ENCODE data around the gene CCNG2. TPM values are rescaled to one million over a fixed set of nuclear protein-coding genes. Genes with fewer than 3 reads are reported as not detected.
A peak's percentile ranks its signal among the peaks of the same experiment; 100 is the strongest.

Gene CCNG2
- total RNA-seq, 1 donor from 2014 or later, result 9.6 TPM

DNA sequence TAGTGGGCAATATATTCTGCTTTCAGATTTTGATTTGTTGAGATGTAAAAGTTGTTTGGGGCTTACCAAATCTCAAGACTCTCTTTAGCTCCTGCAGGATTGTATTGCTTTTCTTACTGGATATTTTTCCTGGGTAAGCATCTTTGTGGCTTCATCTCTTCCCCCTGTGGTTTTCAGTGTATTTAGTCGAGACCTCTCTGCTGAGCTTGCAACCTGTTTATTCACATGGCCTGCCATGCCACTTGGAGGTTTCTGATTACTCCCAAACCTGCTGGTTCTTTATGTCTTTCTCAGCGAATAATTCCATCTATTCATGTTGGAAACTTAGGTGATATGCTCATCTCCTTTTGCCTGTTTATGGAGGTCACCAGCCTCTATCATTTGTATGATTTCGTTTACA lies 10.9 kb downstream of the CCNG2 start:
- DNase-seq, result no peak
- ATAC-seq (ENCODE audit: poor library complexity), result no peak
- intact Hi-C loops (cut with DNase I), result no loop called here

GRCh38 chr4:77169481-77169880 lies 12.5 kb downstream of the CCNG2 start:
- intact Hi-C loops (cut with DNase I), result no loop called here
- DNase-seq (no peak), ATAC-seq (ENCODE audit: poor library complexity) (no peak)

GRCh38 chr4:77170926-77171325 lies 13.9 kb downstream of the CCNG2 start:
- no peak for DNase-seq
- intact Hi-C loops (cut with DNase I), result no loop called here
- no peak for ATAC-seq (ENCODE audit: poor library complexity)

- ATAC-seq (ENCODE audit: poor library complexity), result no peak
- no peak for DNase-seq
- intact Hi-C loops (cut with DNase I), result no loop called here
Observed at GRCh38 chr4:77172336-77172735, 15.3 kb downstream of the CCNG2 start.

- no peak for ATAC-seq (ENCODE audit: poor library complexity)
- intact Hi-C loops (cut with DNase I), result no loop called here
- no peak for DNase-seq
Observed at GRCh38 chr4:77174426-77174825, 17.4 kb downstream of the CCNG2 start.

GRCh38 chr4:77175201-77175611 lies 18.2 kb downstream of the CCNG2 start:
- DNase-seq (no peak), ATAC-seq (ENCODE audit: poor library complexity) (no peak)
- intact Hi-C loops (cut with DNase I), result no loop called here

- no peak for ATAC-seq (ENCODE audit: poor library complexity)
- intact Hi-C loops (cut with DNase I), result no loop called here
- DNase-seq, result no peak
Observed at GRCh38 chr4:77176640-77177039, 19.6 kb downstream of the CCNG2 start.

- no peak for ATAC-seq (ENCODE audit: poor library complexity)
- intact Hi-C loops (cut with DNase I), result no loop called here
- DNase-seq, result no peak
Observed at GRCh38 chr4:77177199-77177598, 20.2 kb downstream of the CCNG2 start.

- ATAC-seq (ENCODE audit: poor library complexity) (no peak), DNase-seq (no peak)
- intact Hi-C loops (cut with DNase I), result no loop called here
Observed at GRCh38 chr4:77178560-77178959, 21.6 kb downstream of the CCNG2 start.

- DNase-seq, result no peak
- no peak for ATAC-seq (ENCODE audit: poor library complexity)
- intact Hi-C loops (cut with DNase I), result no loop called here
Observed at GRCh38 chr4:77179519-77179918, 22.5 kb downstream of the CCNG2 start.

DNA sequence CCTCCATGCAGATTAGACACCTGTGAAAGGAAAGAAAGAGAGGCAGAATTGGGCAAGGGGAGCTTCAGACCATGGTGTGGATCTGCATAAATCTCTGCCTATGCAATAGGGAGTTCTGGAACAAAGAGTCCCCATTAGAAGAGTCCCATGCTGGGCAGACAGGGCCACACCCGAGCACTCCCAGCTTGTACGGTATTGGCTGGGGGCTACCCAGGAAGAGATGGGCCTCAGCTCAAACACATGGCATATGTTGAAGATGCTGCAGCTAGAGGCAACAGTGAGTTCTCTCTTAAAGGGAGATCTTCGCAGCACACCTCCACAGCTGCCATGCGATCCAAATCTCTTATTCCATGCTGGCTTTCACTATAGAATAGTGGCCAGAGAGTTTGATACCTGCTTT lies 24.7 kb downstream of the CCNG2 start:
- ATAC-seq (ENCODE audit: poor library complexity) (no peak), DNase-seq (no peak)
- intact Hi-C loops (cut with DNase I), result no loop called here

GRCh38 chr4:77183777-77184420 lies 26.9 kb downstream of the CCNG2 start:
- no peak for ATAC-seq (ENCODE audit: poor library complexity)
- intact Hi-C loops (cut with DNase I), result no loop called here

GRCh38 chr4:77184974-77185373 lies 28.0 kb downstream of the CCNG2 start:
- ATAC-seq (ENCODE audit: poor library complexity), result no peak
- intact Hi-C loops (cut with DNase I), result no loop called here

More at GRCh38 chr4:77183777-77184420, 26.9 kb downstream of the CCNG2 start:
- DNase-seq, result no peak

DNA sequence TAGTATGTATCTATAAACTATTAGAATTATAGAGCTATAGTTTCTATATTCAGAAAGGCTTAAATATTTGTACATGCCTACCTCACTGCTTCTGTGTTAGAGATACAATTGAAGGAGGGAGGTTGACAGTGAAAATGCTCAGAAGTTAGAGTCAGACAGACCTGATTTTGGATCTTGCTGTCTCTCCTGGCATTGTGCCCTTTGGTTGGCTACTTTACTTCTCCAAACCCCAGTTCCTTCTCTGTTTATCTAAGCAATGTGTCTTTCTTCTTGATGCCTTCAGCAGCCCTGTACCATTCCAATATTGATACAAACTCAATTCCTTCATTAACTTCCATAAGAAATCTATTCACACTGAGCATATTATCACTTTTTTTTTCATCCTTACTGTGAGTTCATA lies 28.7 kb downstream of the CCNG2 start:
- intact Hi-C loops (cut with DNase I), result no loop called here
- ATAC-seq (ENCODE audit: poor library complexity), result no peak
- DNase-seq, result no peak

More at GRCh38 chr4:77184974-77185373, 28.0 kb downstream of the CCNG2 start:
- no peak for DNase-seq

- intact Hi-C loops (cut with DNase I), result no loop called here
- DNase-seq (no peak), ATAC-seq (ENCODE audit: poor library complexity) (no peak)
Observed at GRCh38 chr4:77187322-77187721, 30.3 kb downstream of the CCNG2 start.

DNA sequence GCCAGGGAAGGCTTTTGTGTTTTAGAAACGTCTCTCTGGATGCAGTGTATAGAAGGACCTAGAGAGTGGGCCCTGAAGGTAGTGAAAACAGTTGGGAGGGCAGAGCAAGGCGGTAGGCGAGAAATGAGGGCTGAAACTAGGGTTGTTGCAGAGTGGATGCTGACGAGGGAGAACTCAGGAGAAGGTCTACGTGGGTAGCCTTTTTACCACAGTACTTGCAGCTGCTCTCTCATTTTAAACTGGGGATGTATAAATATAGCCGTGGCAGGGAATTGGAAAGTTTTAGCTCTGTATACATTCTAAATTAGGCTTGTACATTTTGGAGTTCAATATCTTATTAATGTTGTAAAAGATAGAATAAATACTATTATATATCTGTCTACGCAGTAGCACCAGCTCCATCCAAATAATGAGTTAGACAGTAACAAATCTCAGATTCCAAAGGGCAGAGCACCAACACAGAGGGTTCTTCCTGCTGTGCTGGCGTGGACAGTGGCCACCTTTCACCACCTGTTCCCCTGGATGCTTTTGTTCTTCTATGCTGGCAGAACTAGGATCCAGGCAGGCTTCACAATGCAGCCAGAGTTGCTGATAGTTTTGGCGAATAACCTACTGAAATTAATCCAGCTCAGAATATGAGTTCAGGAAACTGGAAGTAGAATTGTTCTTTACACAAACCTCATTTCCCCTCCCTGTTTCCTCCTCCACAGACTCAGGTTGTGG lies 31.7 kb downstream of the CCNG2 start:
- ATAC-seq (ENCODE audit: poor library complexity) (no peak), DNase-seq (no peak)
- intact Hi-C loops (cut with DNase I), result no loop called here

DNA sequence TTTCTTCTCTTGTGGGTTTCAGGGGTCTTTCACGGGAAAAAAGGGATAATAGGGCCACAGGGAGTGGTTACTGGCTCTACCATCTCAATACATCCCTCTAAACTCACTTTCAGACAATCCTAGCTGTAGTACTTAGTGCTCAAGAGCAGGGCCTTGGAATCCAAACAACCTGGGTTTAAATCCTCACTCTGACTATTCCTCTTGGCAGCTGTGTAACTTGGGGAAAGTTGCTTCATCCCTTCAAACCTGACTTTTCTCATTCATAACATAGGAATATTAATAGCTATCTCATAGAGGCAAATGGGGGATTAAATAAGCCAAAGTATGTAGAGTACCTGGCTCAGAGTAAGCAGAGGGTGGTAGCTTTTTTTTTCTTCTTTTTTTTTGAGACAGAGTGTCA lies 32.4 kb downstream of the CCNG2 start:
- DNase-seq, result no peak
- no peak for ATAC-seq (ENCODE audit: poor library complexity)
- intact Hi-C loops (cut with DNase I), result no loop called here

DNA sequence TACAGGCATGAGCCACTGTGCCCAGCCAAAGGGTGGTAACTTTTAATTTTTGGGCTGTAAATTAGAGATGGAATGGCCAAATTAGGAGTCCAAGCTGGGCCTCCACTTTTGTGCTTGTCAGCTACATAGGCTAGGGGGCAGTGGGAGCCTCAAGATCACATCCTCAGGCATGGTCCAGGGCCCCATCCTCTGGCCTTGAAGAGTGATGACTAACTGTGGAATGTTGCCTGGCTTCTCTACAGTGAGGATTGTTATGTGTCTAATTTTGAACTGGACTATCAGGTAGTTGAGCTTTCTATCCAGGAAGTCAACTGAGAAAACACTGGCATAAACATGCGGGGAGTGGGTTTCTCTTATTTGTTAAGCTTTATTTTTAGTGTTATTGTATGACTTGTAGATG lies 33.0 kb downstream of the CCNG2 start:
- ATAC-seq (ENCODE audit: poor library complexity), result no peak
- no peak for DNase-seq
- intact Hi-C loops (cut with DNase I), result no loop called here

- intact Hi-C loops (cut with DNase I), result no loop called here
- ATAC-seq (ENCODE audit: poor library complexity) (no peak), DNase-seq (no peak)
Observed at GRCh38 chr4:77193046-77193445, 36.0 kb downstream of the CCNG2 start.

- peak; percentile 72 for ATAC-seq (ENCODE audit: poor library complexity)
- intact Hi-C loops (cut with DNase I), result no loop called here
Observed at GRCh38 chr4:77193511-77194102, 36.6 kb downstream of the CCNG2 start.

More at GRCh38 chr4:77193511-77194102, 36.6 kb downstream of the CCNG2 start:
- peak; percentile 76 for DNase-seq

Data from Right ventricle myocardium superior (tissue), 1 donor.